HepG2 (cell line): ENCODE data around the gene CDC34. TPM values are rescaled to one million over a fixed set of nuclear protein-coding genes. Genes with fewer than 3 reads are reported as not detected.

Experiments used
- ATF3 ChIP-seq: sonication (generic); formaldehyde crosslinking; IDR thresholded peaks from 2 replicates; pipeline ENCODE4 v1.4.0; 2020; ENCODE audit warnings: missing genetic modification reagents
- FIP1L1 ChIP-seq: fragments of 200-400 bp; formaldehyde crosslinking; IDR thresholded peaks from 2 replicates; pipeline ENCODE4 v1.6.1; 2018; ENCODE audit warnings: low read depth, mild to moderate bottlenecking, low read length, moderate library complexity, borderline replicate concordance; ENCODE audit not compliant: insufficient read depth
- FOSL2 ChIP-seq: sonication (generic); formaldehyde crosslinking; IDR thresholded peaks from 2 replicates; pipeline ENCODE4 v1.4.0; 2020; ENCODE audit warnings: missing genetic modification reagents
- GABPA ChIP-seq, 2 experiments: IDR thresholded peaks; 2 replicates each; pipeline ENCODE4 v1.6.1; 2011 to 2016; ENCODE audit warnings: low read depth in 2 of 2, low read length in 1 of 2, missing biosample characterization in 1 of 2, missing genetic modification characterization in 1 of 2
- JUN ChIP-seq: sonication (generic); formaldehyde crosslinking; IDR thresholded peaks from 2 replicates; pipeline ENCODE4 v1.4.0; 2020; ENCODE audit warnings: mild to moderate bottlenecking, missing genetic modification reagents
- KLF6 ChIP-seq: IDR thresholded peaks from 2 replicates; pipeline ENCODE4 v1.8.0; 2016; ENCODE audit warnings: missing biosample characterization, missing genetic modification reagents
- LBX2 ChIP-seq: sonication (generic); formaldehyde crosslinking; IDR thresholded peaks from 2 replicates; pipeline ENCODE4 v1.5.0; 2020; ENCODE audit warnings: missing genetic modification reagents, mild to moderate bottlenecking, borderline replicate concordance
- RBAK ChIP-seq: sonication (generic); formaldehyde crosslinking; IDR thresholded peaks from 2 replicates; pipeline ENCODE4 v1.5.1; 2020; ENCODE audit warnings: mild to moderate bottlenecking, missing genetic modification reagents
- RXRB ChIP-seq: IDR thresholded peaks from 2 replicates; pipeline ENCODE4 v1.6.1; 2016; ENCODE audit warnings: borderline replicate concordance, missing genetic modification reagents, missing compliant biosample characterization
- ZBTB4 ChIP-seq: sonication (generic); formaldehyde crosslinking; IDR thresholded peaks from 2 replicates; pipeline ENCODE4 v1.4.0; 2020; ENCODE audit warnings: missing genetic modification reagents, mild to moderate bottlenecking, borderline replicate concordance
- ZNF281 ChIP-seq: sonication (generic); formaldehyde crosslinking; IDR thresholded peaks from 2 replicates; pipeline ENCODE4 v1.4.0; 2020; ENCODE audit warnings: missing genetic modification reagents, borderline replicate concordance
- ZNF292 ChIP-seq: sonication (generic); formaldehyde crosslinking; IDR thresholded peaks from 2 replicates; pipeline ENCODE4 v1.8.1; 2022; ENCODE audit warnings: mild to moderate bottlenecking, low read depth, missing genetic modification reagents, borderline replicate concordance
- ZNF414 ChIP-seq: sonication (generic); formaldehyde crosslinking; IDR thresholded peaks from 2 replicates; pipeline ENCODE4 v1.5.0; 2020; ENCODE audit warnings: missing genetic modification reagents
- ZNF460 ChIP-seq: sonication (generic); formaldehyde crosslinking; IDR thresholded peaks from 2 replicates; pipeline ENCODE4 v1.5.1; 2020; ENCODE audit warnings: missing genetic modification reagents, mild to moderate bottlenecking, borderline replicate concordance
- ZNF747 ChIP-seq: sonication (generic); formaldehyde crosslinking; IDR thresholded peaks from 2 replicates; pipeline ENCODE4 v1.8.1; 2023; ENCODE audit warnings: missing genetic modification reagents, mild to moderate bottlenecking, borderline replicate concordance
- polyA plus RNA-seq, 8 experiments: library from polyadenylated mRNA; depleted of rRNA in 3 of 8; stranded (reverse) in 7 of 8; unstranded in 1 of 8; fragments of >200 nt; fragmentation: Illumina TruSeq in 4 of 8; extraction: Trizol in 4 of 8; gene quantifications; 2 replicates each; pipeline versions ENCODE4 v1.2.1 to v1.2.3, GENCODE V29; 2011 to 2016; ENCODE audit warnings: low read depth in 4 of 8, missing spikeins in 1 of 8, mixed read lengths in 1 of 8; ENCODE audit not compliant: insufficient read depth in 1 of 8
- total RNA-seq, 5 experiments: library from RNA; depleted of rRNA; stranded (reverse); fragments of >200 nt; fragmentation: Illumina TruSeq; extraction: Trizol; gene quantifications; 2 replicates each; pipeline ENCODE4 v1.2.3, GENCODE V29; 2016; ENCODE audit warnings: low read depth in 1 of 5
- TF ChIP-seq, protein P1 (sequence below): sonication (generic); formaldehyde crosslinking; IDR thresholded peaks from 2 replicates; pipeline ENCODE4 v1.4.0; 2020; ENCODE audit warnings: missing genetic modification reagents, borderline replicate concordance

CDC34 gene
- total and polyA plus RNA-seq, 2 of the 13 experiments (the other 11 are each of a cell fraction or from before 2014, with no cell fraction given) = 138 to 150 TPM

DNA sequence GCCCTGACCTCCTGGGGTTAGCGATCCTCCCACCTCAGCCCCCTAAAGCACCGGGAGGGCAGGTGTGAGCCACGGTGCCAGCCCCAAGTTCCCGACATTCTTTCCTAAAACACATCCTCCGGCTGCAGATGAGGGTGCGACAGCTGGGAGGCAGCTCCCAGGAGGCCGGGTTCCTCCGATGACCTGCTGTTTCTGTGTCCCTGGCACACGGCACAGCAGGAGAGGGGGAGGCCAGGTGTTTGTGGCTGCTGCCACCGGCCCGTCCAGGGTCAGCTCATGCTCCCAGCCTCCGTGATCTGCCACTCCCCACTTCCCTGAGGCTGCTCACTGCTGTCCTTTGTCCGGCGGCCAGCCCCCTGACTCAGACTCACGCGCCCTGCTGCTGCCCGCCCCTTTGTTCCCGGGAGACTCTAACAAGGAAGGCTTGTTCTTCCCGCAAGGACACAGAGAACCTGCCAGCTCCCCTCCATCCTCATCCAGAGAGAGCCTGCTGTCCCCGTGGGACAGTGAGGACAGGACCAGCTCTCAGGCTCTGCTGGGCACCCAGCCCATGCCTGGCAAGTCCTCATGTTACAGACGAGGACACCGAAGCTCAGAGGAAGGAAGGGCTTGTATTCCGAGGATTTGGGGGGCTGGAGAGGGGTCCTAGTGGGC lies 45.9 kb upstream of the CDC34 start (continued):
- TF ChIP-seq ZNF747 (CRISPR knock-in tag) (no peak), GABPA (IDR thresholded peaks at IDR 0.05; ENCODE audit: low read depth, low read length) (no peak), GABPA (CRISPR knock-in tag; IDR thresholded peaks at IDR 0.05; ENCODE audit: low read depth) (no peak), ZNF281 (peak; percentile 58; the same call in 1 of the 2 replicates), ZNF414 (no peak), JUN (CRISPR knock-in tag) (no peak), ZNF292 (CRISPR knock-in tag) (peak; percentile 87), RXRB (no peak), ZBTB4 (no peak), KLF6 (CRISPR knock-in tag) (no peak), FOSL2 (CRISPR knock-in tag) (peak; percentile 87), RBAK (CRISPR knock-in tag) (no peak), LBX2 (CRISPR knock-in tag) (0 out of 2 replicates have a peak, but pooled peaks have one; percentile 40), ZNF460 (CRISPR knock-in tag) (no peak), FIP1L1 (no peak), ATF3 (peak; percentile 35; the same call in 1 of the 2 replicates)
- TF ChIP-seq, protein P1, sequence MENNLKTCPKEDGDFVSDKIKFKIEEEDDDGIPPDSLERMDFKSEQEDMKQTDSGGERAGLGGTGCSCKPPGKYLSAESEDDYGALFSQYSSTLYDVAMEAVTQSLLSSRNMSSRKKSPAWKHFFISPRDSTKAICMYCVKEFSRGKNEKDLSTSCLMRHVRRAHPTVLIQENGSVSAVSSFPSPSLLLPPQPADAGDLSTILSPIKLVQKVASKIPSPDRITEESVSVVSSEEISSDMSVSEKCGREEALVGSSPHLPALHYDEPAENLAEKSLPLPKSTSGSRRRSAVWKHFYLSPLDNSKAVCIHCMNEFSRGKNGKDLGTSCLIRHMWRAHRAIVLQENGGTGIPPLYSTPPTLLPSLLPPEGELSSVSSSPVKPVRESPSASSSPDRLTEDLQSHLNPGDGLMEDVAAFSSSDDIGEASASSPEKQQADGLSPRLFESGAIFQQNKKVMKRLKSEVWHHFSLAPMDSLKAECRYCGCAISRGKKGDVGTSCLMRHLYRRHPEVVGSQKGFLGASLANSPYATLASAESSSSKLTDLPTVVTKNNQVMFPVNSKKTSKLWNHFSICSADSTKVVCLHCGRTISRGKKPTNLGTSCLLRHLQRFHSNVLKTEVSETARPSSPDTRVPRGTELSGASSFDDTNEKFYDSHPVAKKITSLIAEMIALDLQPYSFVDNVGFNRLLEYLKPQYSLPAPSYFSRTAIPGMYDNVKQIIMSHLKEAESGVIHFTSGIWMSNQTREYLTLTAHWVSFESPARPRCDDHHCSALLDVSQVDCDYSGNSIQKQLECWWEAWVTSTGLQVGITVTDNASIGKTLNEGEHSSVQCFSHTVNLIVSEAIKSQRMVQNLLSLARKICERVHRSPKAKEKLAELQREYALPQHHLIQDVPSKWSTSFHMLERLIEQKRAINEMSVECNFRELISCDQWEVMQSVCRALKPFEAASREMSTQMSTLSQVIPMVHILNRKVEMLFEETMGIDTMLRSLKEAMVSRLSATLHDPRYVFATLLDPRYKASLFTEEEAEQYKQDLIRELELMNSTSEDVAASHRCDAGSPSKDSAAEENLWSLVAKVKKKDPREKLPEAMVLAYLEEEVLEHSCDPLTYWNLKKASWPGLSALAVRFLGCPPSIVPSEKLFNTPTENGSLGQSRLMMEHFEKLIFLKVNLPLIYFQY = no peak
